ENCODE measurements around the gene PTGFRN. TPM values are rescaled to one million over a fixed set of nuclear protein-coding genes. Genes with fewer than 3 reads are reported as not detected.

The PTGFRN gene
- total and polyA plus RNA-seq, 2 of the 4 experiments (the other 2 are of a cell fraction): 0.90 to 1.1 TPM

DNA sequence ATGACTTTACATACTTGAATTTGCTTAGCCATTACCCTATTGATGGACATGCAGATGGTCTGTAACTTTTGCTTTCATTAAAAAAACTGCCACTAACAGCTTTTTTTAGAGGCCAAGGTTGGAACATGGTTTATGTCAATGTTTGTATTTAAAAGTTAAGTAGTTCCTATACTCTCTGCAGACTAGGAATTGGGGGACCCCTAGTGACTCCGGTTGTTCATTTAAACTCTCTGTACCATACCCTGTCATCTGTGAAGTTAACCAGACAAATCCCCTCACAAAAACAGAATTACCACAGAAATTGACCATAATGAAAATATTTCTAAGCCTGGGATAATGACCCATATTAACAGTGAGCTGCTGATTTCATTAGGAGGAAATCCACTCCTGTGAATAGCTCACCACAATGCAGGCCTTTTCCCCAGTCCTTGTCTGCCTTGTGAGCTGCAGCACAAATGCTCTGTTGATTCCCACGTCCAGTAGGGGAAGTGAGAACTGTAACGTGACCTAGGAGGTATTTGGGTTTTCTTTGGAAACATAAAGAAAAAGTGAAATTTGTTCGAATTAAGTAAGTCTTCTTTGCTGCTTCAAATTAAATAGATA is 61.6 kb downstream of the PTGFRN start:
- H2AFZ ChIP-seq (replicated peaks; ENCODE audit: low read length, poor library complexity): no peak overlapping the region
- H3K27me3 ChIP-seq (ENCODE audit: control insufficient read depth, insufficient read depth, low read length): no peaks in the 10 kb centered on the region
- no peak overlapping the region for H2AK5ac ChIP-seq (ENCODE audit: low read depth, low read length)
- ChIA-PET CTCF (no interaction called here), POLR2A (ENCODE audit: unreplicated experiment) (no interaction called here)
- WGBS, 2 experiments (ENCODE audit: extremely low coverage in 2 of 2, insufficient read length in 1 of 2): no CpG with 5 or more reads among the region's 4 CpGs
- H3K27ac ChIP-seq (ENCODE audit: insufficient read depth, low read length): no peak overlapping the region
- intact Hi-C loops (cut with micrococcal nuclease) (no loop called here), in situ Hi-C loops (cut with MboI; ENCODE audit: low sequenced_read_pairs) (no loop called here), dilution Hi-C loops (cut with HindIII; ENCODE audit: low sequenced_read_pairs, unreplicated experiment) (no loop called here)
- no peak overlapping the region for H2BK20ac ChIP-seq (ENCODE audit: low read depth, low read length)
- no peak overlapping the region for H4K8ac ChIP-seq (ENCODE audit: low read depth in 2 of 2, low read length in 2 of 2)
- no peak overlapping the region for H2BK5ac ChIP-seq (ENCODE audit: low read depth, low read length, poor library complexity, severe bottlenecking)
- no peak overlapping the region for H3K9ac ChIP-seq (ENCODE audit: low read depth, low read length)
- H3K4me3 ChIP-seq (ENCODE audit: insufficient read depth, low read depth, low read length): no peak overlapping the region
- BruUV-seq (replicated peaks): no TSS peak
- no peaks in the 10 kb centered on the region for H3K9me3 ChIP-seq (ENCODE audit: control insufficient read depth, insufficient read depth, low read length)
- H2BK120ac ChIP-seq (ENCODE audit: low read depth, low read length): no peak overlapping the region
- H3K56ac ChIP-seq (ENCODE audit: extremely low read depth, insufficient read depth, low read length): no peak overlapping the region
- no peak overlapping the region for H4K5ac ChIP-seq (ENCODE audit: low read depth, low read length)
- TF ChIP-seq BHLHE40 (IDR thresholded peaks at IDR 0.05; ENCODE audit: low read depth, low read length): no peak
- H3K4me1 ChIP-seq (ENCODE audit: control insufficient read depth, insufficient read depth, low read length): no peaks in the 10 kb centered on the region
- no peaks in the 10 kb centered on the region for H3K36me3 ChIP-seq (ENCODE audit: control insufficient read depth, insufficient read depth, low read length)
- no peak for DNase-seq
- H3K4me2 ChIP-seq (ENCODE audit: low read depth, low read length): no peak overlapping the region
- no peak overlapping the region for H2AK9ac ChIP-seq (replicated peaks; ENCODE audit: low read depth, low read length, poor library complexity)
- no peak overlapping the region for H2BK15ac ChIP-seq (ENCODE audit: low read depth, low read length)
- ATAC-seq (ENCODE audit: low read depth): no peak
- H3K23ac ChIP-seq (ENCODE audit: low read depth, low read length): no peak overlapping the region
- H3K79me1 ChIP-seq (ENCODE audit: low read depth in 1 of 2, low read length in 2 of 2): no peaks in the 10 kb centered on the region
- no peak overlapping the region for H3K18ac ChIP-seq (ENCODE audit: low read depth, low read length)
- no peak overlapping the region for H3K14ac ChIP-seq (replicated peaks; ENCODE audit: low read depth, low read length)
- no peaks in the 10 kb centered on the region for H3K9me1 ChIP-seq (ENCODE audit: insufficient read depth, low read length)
- no peak overlapping the region for H4K91ac ChIP-seq (ENCODE audit: insufficient read depth, low read depth, low read length)
- H4K20me1 ChIP-seq (ENCODE audit: insufficient read depth, low read length): no peaks in the 10 kb centered on the region
- H3K4ac ChIP-seq (ENCODE audit: low read depth, low read length): no peak overlapping the region
